IPS-20b (cell line): Measurements from ENCODE around the gene ZNF485.
A peak's percentile ranks its signal among the peaks of the same experiment; 100 is the strongest.

ENCODE experiments used
- H3K27ac ChIP-seq: one replicate; pipeline ENCODE4 v1.5.1; 2013; ENCODE audit warnings: low read length
- H3K27me3 ChIP-seq: 2 replicates; pipeline ENCODE4 v1.6.1; 2013; ENCODE audit warnings: mild to moderate bottlenecking, low read length, inconsistent platforms; ENCODE audit not compliant: insufficient read depth
- H3K36me3 ChIP-seq: 2 replicates; pipeline ENCODE4 v1.6.1; 2013; ENCODE audit warnings: low read depth, mild to moderate bottlenecking, inconsistent platforms, low read length, moderate library complexity; ENCODE audit not compliant: insufficient read depth
- H3K4me1 ChIP-seq: 2 replicates; pipeline ENCODE4 v1.6.1; 2013; ENCODE audit warnings: mild to moderate bottlenecking, control low read depth, inconsistent platforms, low read length, moderate library complexity; ENCODE audit not compliant: insufficient read depth
- H3K4me3 ChIP-seq: 2 replicates; pipeline ENCODE4 v1.5.1; 2013; ENCODE audit warnings: mild to moderate bottlenecking, low read length, inconsistent platforms
- H3K9ac ChIP-seq: 2 replicates; pipeline ENCODE4 v1.6.1; 2013; ENCODE audit warnings: low read depth, mild to moderate bottlenecking, inconsistent platforms, low read length, moderate library complexity
- H3K9me3 ChIP-seq: 2 replicates; pipeline ENCODE4 v1.6.1; 2013; ENCODE audit warnings: mild to moderate bottlenecking, low read depth, low read length, inconsistent platforms; ENCODE audit not compliant: insufficient read depth

Gene ZNF485

DNA sequence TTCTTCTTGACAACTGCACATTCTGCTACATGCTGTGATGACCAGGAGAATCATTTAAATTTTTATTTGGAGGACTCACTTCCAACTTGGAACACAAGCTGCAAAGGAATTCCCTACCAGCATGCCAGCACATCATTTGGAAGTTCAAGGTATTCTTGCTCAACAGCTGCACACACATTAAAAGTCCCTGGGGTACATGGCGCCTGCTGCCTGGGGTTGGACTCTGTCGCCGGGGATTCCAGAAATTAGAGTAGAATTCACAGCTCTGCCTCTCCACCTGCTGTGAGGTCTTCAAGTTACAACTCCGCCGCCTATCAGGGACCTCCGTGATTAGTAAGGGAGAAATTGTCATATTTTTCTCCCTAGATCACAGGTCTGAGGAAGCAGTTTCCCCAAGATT is 41.3 kb downstream of the ZNF485 start:
- Histone ChIP-seq H3K4me3 (peak overlapping the region; percentile 80), H3K9me3 (peaks cover 53% of the 10 kb centered on the region)

GRCh38 chr10:43648095-43648397 is 41.8 kb downstream of the ZNF485 start:
- H3K27ac ChIP-seq = no peak overlapping the region
- peaks cover 4% of the 10 kb centered on the region; the same call in 1 of the 2 replicates for H3K4me1 ChIP-seq
- H3K9me3 ChIP-seq = peaks cover 48% of the 10 kb centered on the region
- peak overlapping the region; percentile 83; the same call in 1 of the 2 replicates for H3K9ac ChIP-seq
- peak overlapping the region; percentile 80 for H3K4me3 ChIP-seq
- H3K27me3 ChIP-seq = peaks cover 29% of the 10 kb centered on the region
- H3K36me3 ChIP-seq = peaks cover 35% of the 10 kb centered on the region

More for the DNA sequence above, 41.3 kb downstream of the ZNF485 start:
- Histone ChIP-seq H3K36me3 (peaks cover 39% of the 10 kb centered on the region), H3K9ac (peak overlapping the region; percentile 83; the same call in 1 of the 2 replicates), H3K4me1 (peaks cover 4% of the 10 kb centered on the region; the same call in 1 of the 2 replicates), H3K27me3 (peaks cover 29% of the 10 kb centered on the region), H3K27ac (no peak overlapping the region)

GRCh38 chr10:43648398-43649184 is 42.4 kb downstream of the ZNF485 start, which contains the start of gene ZNF32:
TSS of gene ZNF32 (minus strand) at chr10:43648881. CDS start at chr10:43646133, 2,748 bp downstream.
- peaks cover 29% of the 10 kb centered on the region for H3K27me3 ChIP-seq
- H3K36me3 ChIP-seq = peaks cover 29% of the 10 kb centered on the region
- H3K9me3 ChIP-seq = peaks cover 43% of the 10 kb centered on the region
- peak within 1 kb of the TSS; percentile 83 for H3K9ac ChIP-seq
- peaks cover 4% of the 10 kb centered on the region; the same call in 1 of the 2 replicates for H3K4me1 ChIP-seq
- no peak within 1 kb of the TSS for H3K27ac ChIP-seq
- H3K4me3 ChIP-seq = peak within 1 kb of the TSS; percentile 80

- Histone ChIP-seq H3K9ac (peak overlapping the region; percentile 74; the same call in 1 of the 2 replicates), H3K4me3 (peak overlapping the region; percentile 80), H3K27ac (no peak overlapping the region), H3K9me3 (peaks cover 37% of the 10 kb centered on the region), H3K4me1 (peaks cover 4% of the 10 kb centered on the region; the same call in 1 of the 2 replicates), H3K27me3 (peaks cover 29% of the 10 kb centered on the region), H3K36me3 (peaks cover 24% of the 10 kb centered on the region)
These were observed 42.9 kb downstream of the ZNF485 start for GRCh38 chr10:43649185-43649523.

GRCh38 chr10:43653746-43654145 is 47.5 kb downstream of the ZNF485 start:
- H3K9ac ChIP-seq = no peak overlapping the region
- H3K4me1 ChIP-seq = no peaks in the 10 kb centered on the region
- no peaks in the 10 kb centered on the region for H3K9me3 ChIP-seq
- no peak overlapping the region for H3K4me3 ChIP-seq
- peaks cover 19% of the 10 kb centered on the region for H3K27me3 ChIP-seq
- H3K36me3 ChIP-seq = no peaks in the 10 kb centered on the region
- H3K27ac ChIP-seq = no peak overlapping the region

DNA sequence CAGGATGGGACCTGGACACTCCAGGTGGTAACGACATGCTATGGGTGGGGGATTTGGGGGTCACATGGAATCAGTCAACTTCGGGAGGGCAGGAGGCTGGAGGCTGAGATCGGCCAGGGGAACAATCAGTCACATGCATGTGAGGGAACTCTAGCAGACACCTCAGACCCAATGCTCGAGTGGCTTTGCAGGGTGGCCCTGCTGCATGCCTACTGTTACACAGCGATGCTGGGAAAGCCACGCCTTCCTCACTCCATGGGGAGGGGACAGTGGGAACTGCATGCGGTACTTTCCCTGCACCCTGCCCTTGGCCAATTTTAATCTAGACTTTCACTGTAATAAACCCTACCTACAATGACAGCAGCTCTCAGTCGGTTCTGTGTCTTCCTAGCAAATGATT is 49.1 kb downstream of the ZNF485 start:
- Histone ChIP-seq H3K4me3 (no peak overlapping the region), H3K4me1 (no peaks in the 10 kb centered on the region), H3K9me3 (no peaks in the 10 kb centered on the region), H3K9ac (no peak overlapping the region), H3K36me3 (no peaks in the 10 kb centered on the region), H3K27ac (no peak overlapping the region), H3K27me3 (peaks cover 4% of the 10 kb centered on the region)

DNA sequence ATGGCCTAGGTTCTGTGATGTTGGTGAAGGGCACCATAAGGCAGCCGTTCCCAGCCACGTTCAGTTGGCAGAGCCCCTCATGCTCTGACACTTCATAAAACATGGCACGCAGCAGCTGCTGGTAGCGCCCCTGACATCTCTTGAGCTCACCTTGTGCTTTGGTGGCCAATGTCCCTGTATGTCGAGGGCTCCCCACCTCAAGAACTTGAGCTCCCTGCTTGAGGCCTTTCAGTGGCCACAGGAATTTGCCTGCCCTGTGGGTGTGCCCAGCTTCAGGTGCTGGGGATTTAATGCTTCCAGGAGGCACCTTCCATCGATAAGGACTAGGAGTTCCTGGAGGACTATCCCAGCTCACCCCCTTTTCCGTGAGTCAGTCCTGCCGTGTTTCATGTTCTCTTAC is 52.0 kb downstream of the ZNF485 start:
- Histone ChIP-seq H3K36me3 (no peaks in the 10 kb centered on the region), H3K27ac (no peak overlapping the region), H3K27me3 (no peaks in the 10 kb centered on the region; the same call in 1 of the 2 replicates), H3K4me1 (no peaks in the 10 kb centered on the region), H3K9me3 (no peaks in the 10 kb centered on the region), H3K4me3 (no peak overlapping the region), H3K9ac (no peak overlapping the region)

GRCh38 chr10:43665054-43665453 is 58.8 kb downstream of the ZNF485 start:
- H3K27ac ChIP-seq = no peak overlapping the region
- no peaks in the 10 kb centered on the region for H3K36me3 ChIP-seq
- no peaks in the 10 kb centered on the region for H3K9me3 ChIP-seq
- H3K9ac ChIP-seq = no peak overlapping the region
- no peaks in the 10 kb centered on the region for H3K4me1 ChIP-seq
- no peak overlapping the region for H3K4me3 ChIP-seq
- no peaks in the 10 kb centered on the region for H3K27me3 ChIP-seq

GRCh38 chr10:43666552-43666951 is 60.3 kb downstream of the ZNF485 start:
- H3K4me3 ChIP-seq = no peak overlapping the region
- peaks cover 9% of the 10 kb centered on the region for H3K27me3 ChIP-seq
- H3K9ac ChIP-seq = no peak overlapping the region
- H3K27ac ChIP-seq = no peak overlapping the region
- H3K4me1 ChIP-seq = no peaks in the 10 kb centered on the region
- no peaks in the 10 kb centered on the region for H3K36me3 ChIP-seq
- H3K9me3 ChIP-seq = no peaks in the 10 kb centered on the region

GRCh38 chr10:43667317-43667731 is 61.1 kb downstream of the ZNF485 start:
- Histone ChIP-seq H3K27ac (no peak overlapping the region), H3K4me3 (no peak overlapping the region), H3K4me1 (no peaks in the 10 kb centered on the region), H3K27me3 (peaks cover 9% of the 10 kb centered on the region), H3K36me3 (no peaks in the 10 kb centered on the region), H3K9ac (no peak overlapping the region), H3K9me3 (no peaks in the 10 kb centered on the region)
